ENCODE results near the gene RBP7. TPM values are rescaled to one million over a fixed set of nuclear protein-coding genes. Genes with fewer than 3 reads are reported as not detected.

RBP7 gene
- total RNA-seq, 1 experiment from 2014 or later = 8.1 TPM

DNA sequence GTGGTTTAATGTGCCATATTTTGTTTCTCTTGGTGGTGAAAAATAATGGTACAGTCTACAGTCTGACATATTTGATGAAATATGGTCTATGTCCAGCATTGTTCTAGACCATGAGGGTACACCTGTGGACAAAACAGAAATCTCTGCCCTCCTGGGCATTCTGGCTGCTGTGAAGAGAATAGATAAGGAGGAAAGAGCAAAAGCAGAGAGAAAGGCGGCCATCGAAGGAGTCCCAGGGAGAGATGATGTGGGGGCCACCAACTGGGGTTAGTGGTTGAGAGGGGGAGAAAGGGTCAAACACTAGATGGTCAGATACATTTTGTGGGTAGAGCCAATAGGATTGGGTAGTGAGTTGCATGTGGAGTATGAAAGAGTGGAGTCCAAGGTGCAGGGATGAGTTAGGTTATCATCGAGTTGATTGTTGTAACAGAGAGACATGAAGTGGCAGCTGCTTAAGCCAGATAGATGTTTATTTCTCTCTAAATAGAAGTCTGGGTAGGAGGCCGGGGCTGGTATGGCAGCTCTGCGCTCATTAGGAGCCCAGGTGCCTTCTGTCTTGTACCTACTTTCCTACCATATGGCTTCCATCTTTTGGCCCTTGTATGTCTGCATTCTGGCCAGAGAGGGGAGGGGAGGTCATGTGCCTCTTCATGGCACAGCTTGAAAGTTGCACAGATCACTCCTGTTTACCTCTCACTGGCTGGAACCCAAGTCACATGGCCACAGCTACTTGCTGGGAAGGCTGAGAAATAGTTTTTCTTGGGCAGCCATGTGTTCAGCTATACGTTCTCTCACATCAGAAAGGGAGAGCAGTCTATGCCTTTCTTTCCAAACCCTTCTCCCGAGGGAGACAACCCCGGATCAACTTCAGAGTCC, 48.7 kb downstream of the RBP7 start:
- no peaks in the 10 kb centered on the region for H3K9me3 ChIP-seq (replicated peaks)
- DNase-seq (ENCODE audit: low read depth in 1 of 2, low spot score in 2 of 2) = no peak
- H3K27ac ChIP-seq = no peak overlapping the region
- 0 out of 2 replicates have a peak, but pooled peaks cover 8% of the 10 kb centered on the region for H3K4me1 ChIP-seq (replicated peaks)
- H3K4me3 ChIP-seq = no peak overlapping the region
- H3K36me3 ChIP-seq = peaks cover 39% of the 10 kb centered on the region
- H3K27me3 ChIP-seq (replicated peaks) = no peaks in the 10 kb centered on the region

DNA sequence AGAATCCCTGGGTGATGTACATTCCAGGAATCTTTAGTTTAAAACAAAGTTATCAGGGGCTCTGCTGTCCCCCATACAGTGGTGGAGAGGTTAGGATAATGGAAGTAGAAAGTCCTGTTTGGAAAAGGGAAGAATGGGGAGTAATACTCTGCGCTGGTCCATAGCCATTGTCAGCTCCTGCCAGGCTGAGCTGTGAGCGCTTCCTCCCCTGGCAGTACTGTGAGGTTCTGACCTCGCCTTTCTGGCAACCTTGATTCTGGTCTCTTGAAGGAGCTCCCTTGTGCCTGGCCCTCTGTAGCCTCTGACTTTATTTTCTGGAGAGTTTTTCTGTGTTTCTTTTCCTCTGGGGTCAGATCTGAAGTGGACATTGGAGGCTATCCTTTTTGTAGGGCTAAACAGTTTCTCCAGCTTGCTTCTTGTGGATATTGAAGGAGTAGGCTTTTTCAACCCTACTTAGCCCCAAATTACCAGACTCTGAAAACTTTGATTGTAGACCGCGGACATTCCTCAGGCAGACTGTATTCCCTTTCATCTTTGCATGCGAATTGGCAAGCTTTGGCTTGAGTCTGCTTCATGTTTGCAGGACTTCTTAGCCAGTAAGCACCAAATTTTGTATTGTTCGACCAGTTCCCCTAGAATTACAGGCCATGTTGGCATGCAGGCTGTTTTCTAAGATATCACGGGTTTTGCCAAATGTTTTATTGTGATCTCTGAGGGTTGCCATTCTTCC, 49.5 kb downstream of the RBP7 start:
- Histone ChIP-seq H3K27ac (no peak overlapping the region), H3K9me3 (replicated peaks) (no peaks in the 10 kb centered on the region), H3K4me3 (no peak overlapping the region), H3K4me1 (replicated peaks) (0 out of 2 replicates have a peak, but pooled peaks cover 8% of the 10 kb centered on the region), H3K36me3 (peaks cover 43% of the 10 kb centered on the region), H3K27me3 (replicated peaks) (no peaks in the 10 kb centered on the region)
- DNase-seq (ENCODE audit: low read depth in 1 of 2, low spot score in 2 of 2) = no peak

DNA sequence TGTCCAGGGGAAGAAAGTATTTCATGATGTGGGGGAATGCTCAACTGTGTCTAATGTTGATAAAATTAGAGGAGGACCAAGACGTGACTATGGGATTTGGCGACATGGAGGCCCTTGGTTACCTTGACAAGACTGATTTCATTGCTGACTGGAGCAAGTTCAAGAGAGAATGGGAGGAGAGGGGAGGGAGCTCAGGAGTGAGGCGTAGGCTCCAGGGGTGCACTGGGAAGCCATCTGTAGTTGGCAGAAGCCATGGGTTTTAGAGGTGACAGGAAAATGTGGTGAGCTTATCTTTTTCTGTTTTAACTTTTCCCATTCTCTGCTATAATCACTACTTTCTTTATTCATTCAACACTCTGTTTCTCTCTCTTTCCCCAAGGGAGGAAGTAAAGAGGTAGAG, 51.6 kb downstream of the RBP7 start:
- Histone ChIP-seq H3K9me3 (replicated peaks) (no peaks in the 10 kb centered on the region), H3K4me3 (no peak overlapping the region), H3K27me3 (replicated peaks) (no peaks in the 10 kb centered on the region), H3K36me3 (peaks cover 34% of the 10 kb centered on the region), H3K4me1 (replicated peaks) (0 out of 2 replicates have a peak, but pooled peaks cover 8% of the 10 kb centered on the region), H3K27ac (no peak overlapping the region)
- no peak for DNase-seq (ENCODE audit: low read depth in 1 of 2, low spot score in 2 of 2)

DNA sequence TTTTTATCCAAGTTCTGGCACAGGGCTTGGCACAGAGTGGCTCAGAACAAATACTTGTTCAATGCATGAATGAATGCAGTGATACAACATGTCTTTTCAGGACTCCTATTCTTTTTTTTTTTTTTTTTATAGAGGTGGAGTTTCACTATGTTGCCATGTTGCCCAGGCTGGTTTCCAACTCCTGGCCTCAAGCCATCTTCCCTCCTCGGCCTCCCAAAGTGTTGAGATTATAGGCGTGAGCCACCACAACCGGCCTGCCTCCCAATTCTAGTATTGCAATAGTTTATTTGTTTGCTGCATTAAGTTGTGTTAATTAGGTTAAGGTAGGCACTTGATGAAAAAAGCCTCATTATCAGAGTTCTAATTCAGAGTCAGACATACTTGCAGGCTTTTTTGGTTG, 53.6 kb downstream of the RBP7 start:
- Histone ChIP-seq H3K36me3 (peaks cover 28% of the 10 kb centered on the region), H3K27me3 (replicated peaks) (no peaks in the 10 kb centered on the region), H3K4me1 (replicated peaks) (peaks cover 8% of the 10 kb centered on the region), H3K27ac (no peak overlapping the region), H3K9me3 (replicated peaks) (no peaks in the 10 kb centered on the region), H3K4me3 (no peak overlapping the region)
- no peak for DNase-seq (ENCODE audit: low read depth in 1 of 2, low spot score in 2 of 2)

DNA sequence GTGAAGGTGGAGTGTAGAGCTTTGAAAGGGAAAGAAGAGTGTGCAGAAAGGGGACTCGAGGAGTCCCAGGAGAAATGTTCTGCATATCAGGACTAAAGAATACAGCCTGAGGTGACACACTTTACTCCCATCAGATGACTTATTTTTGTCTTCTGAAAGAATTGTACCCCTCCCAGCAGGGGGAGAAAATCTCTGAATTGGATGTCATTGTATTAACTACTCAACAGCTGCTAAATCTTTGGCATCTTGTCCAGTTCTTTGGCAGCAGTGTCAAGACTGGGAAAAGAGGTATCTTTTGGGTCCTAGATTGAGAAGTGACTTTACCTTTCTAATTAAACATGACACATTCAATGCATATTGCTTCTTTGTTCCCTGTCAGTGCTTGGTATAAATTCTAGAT, 54.6 kb downstream of the RBP7 start:
- H3K4me3 ChIP-seq = no peak overlapping the region
- no peaks in the 10 kb centered on the region for H3K27me3 ChIP-seq (replicated peaks)
- H3K4me1 ChIP-seq (replicated peaks) = peaks cover 14% of the 10 kb centered on the region
- H3K9me3 ChIP-seq (replicated peaks) = no peaks in the 10 kb centered on the region
- no peak for DNase-seq (ENCODE audit: low read depth in 1 of 2, low spot score in 2 of 2)
- peaks cover 28% of the 10 kb centered on the region for H3K36me3 ChIP-seq
- no peak overlapping the region for H3K27ac ChIP-seq

DNA sequence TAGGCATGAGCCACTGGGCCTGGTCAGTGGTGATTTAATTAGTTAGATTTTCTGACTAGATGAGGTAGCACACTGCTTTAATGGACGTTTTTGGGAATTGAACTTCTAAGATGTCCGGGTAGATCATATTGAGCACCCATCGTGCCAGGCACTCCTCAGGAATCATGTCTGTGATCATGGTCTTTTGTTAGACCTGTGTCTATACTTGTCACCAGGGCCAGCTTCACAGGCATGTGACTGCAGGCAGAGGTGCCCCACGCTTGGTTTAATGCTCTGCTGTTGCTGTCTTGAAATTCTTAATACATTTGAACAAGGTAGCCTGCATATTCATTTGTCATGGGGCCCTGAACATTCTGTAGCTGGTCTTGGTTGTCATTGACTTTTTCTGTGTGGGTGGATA, 55.3 kb downstream of the RBP7 start:
- no peak for DNase-seq (ENCODE audit: low read depth in 1 of 2, low spot score in 2 of 2)
- H3K36me3 ChIP-seq = peaks cover 28% of the 10 kb centered on the region

GRCh38 chr1:10054465-10054864, 57.4 kb downstream of the RBP7 start:
- H3K9me3 ChIP-seq (replicated peaks) = no peaks in the 10 kb centered on the region
- DNase-seq (ENCODE audit: low read depth in 1 of 2, low spot score in 2 of 2) = no peak
- peaks cover 25% of the 10 kb centered on the region for H3K36me3 ChIP-seq
- H3K27ac ChIP-seq = no peak overlapping the region
- no peaks in the 10 kb centered on the region for H3K27me3 ChIP-seq (replicated peaks)
- H3K4me1 ChIP-seq (replicated peaks) = peaks cover 27% of the 10 kb centered on the region
- H3K4me3 ChIP-seq = no peak overlapping the region

More for the DNA sequence above, 55.3 kb downstream of the RBP7 start:
- Histone ChIP-seq H3K27me3 (replicated peaks) (no peaks in the 10 kb centered on the region), H3K9me3 (replicated peaks) (no peaks in the 10 kb centered on the region), H3K4me1 (replicated peaks) (peaks cover 21% of the 10 kb centered on the region), H3K27ac (no peak overlapping the region), H3K4me3 (no peak overlapping the region)

- Histone ChIP-seq H3K27ac (peak overlapping the region; percentile 82), H3K27me3 (replicated peaks) (no peaks in the 10 kb centered on the region), H3K9me3 (replicated peaks) (no peaks in the 10 kb centered on the region), H3K4me3 (no peak overlapping the region), H3K36me3 (peaks cover 13% of the 10 kb centered on the region), H3K4me1 (replicated peaks) (peaks cover 31% of the 10 kb centered on the region)
- no peak for DNase-seq (ENCODE audit: low read depth in 1 of 2, low spot score in 2 of 2)
These were observed 59.6 kb downstream of the RBP7 start for GRCh38 chr1:10056599-10056987.

DNA sequence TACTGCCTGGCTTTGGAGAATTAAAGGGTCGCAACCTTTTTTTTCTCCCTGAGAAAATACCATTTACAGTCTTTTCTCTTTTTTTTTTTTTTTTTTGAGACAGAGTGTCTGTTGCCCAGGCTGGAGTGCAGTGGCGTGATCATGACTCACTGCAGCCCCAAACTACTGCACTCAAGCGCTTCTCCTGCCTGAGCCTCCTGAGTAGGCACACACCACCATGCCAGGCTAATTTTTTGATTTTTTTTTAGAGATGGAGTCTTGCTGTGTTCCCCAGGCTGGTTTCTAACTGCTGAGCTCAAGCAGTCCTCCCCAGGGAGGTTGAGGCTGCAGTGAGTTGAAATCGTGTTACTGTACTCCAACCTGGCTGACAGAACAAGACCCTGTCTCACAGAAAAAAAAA, 60.3 kb downstream of the RBP7 start:
- DNase-seq (ENCODE audit: low read depth in 1 of 2, low spot score in 2 of 2) = peak; percentile 48 to 63
- Histone ChIP-seq H3K27me3 (replicated peaks) (no peaks in the 10 kb centered on the region), H3K4me1 (replicated peaks) (peaks cover 31% of the 10 kb centered on the region), H3K27ac (peak overlapping the region; percentile 39; the same call in 1 of the 2 replicates), H3K36me3 (peaks cover 10% of the 10 kb centered on the region), H3K9me3 (replicated peaks) (no peaks in the 10 kb centered on the region), H3K4me3 (no peak overlapping the region)

DNA sequence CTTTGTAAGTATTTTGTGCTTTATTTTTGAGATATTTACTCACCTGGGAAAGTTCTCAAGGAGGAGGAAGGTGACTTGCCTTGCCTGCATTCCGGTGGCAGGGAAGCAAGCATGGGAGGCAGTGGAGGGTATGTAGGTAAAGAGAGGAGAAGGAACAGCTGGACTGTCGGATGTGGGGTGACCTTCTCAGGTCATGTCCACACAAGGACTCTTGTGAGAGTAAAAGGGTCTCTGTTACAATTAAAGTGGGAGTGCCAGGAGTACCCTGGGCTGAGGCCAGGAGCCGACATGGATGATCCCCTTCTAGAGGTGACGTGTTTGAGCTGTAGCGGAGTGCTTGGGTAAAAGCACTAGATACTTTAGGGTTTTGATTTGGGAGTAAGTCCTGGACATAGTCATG, 60.8 kb downstream of the RBP7 start:
- H3K36me3 ChIP-seq = peaks cover 10% of the 10 kb centered on the region
- no peak overlapping the region for H3K27ac ChIP-seq
- no peak overlapping the region for H3K4me3 ChIP-seq
- no peak for DNase-seq (ENCODE audit: low read depth in 1 of 2, low spot score in 2 of 2)
- H3K27me3 ChIP-seq (replicated peaks) = no peaks in the 10 kb centered on the region
- H3K9me3 ChIP-seq (replicated peaks) = no peaks in the 10 kb centered on the region
- H3K4me1 ChIP-seq (replicated peaks) = peaks cover 31% of the 10 kb centered on the region

DNA sequence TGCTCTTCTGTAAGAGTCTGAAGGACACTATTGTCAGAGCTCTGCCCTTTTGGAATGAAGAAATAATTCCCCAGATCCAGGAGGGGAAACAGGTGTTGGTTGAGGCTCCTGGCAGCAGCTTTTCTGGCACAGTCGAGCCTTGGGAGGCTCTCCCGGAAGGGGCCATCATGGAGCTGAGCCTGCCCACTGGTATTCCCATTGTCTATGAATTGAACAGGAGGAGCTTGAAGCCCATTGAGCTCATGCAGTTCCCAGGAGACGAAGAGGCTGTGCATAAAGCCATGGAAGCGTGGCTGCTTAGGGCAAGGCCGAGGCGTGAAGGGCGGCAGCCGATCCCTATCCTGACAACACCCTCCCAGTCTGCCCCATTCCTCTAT, 62.3 kb downstream of the RBP7 start:
- Histone ChIP-seq H3K27ac (no peak overlapping the region), H3K4me3 (no peak overlapping the region), H3K4me1 (replicated peaks) (peaks cover 31% of the 10 kb centered on the region), H3K36me3 (peaks cover 10% of the 10 kb centered on the region), H3K9me3 (replicated peaks) (no peaks in the 10 kb centered on the region), H3K27me3 (replicated peaks) (no peaks in the 10 kb centered on the region)
- DNase-seq (ENCODE audit: low read depth in 1 of 2, low spot score in 2 of 2) = no peak

DNA sequence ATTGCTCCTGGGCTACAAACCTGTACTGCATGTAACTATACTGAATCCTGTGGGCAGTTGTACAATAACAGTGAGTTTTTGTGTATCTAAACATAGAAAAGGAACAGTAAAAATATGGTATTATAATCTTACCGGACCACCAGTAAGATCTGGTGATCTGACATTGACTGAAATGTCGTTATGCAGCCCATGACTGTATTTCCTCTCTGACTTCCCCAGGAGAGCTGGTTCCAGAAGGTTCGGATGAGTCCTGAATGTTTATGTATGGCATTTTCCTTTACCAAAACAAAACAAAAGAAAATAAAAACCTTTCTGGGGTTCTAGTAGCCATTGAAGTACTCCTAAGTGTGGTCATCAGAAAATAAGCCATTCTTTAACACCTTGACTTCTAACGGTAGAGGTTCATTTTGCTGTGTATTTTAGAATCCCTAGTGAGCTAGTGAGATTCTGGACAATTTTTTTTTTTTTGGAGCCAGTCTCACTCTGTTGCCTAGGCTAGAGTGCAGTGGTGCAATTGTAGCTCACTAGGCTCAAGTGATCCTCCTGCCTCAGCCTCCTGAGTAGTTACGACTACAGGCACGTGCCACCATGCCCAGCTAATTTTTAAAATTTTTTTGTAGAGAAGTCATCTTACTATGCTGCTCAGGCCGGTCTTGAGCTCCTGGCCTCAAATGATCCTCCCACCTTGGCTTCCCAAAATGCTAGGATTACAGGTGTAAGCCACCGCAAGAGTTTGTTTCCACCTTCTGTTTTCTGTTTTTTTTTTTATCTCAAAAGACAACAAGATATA, 63.5 kb downstream of the RBP7 start:
- H3K27ac ChIP-seq = no peak overlapping the region
- no peaks in the 10 kb centered on the region for H3K27me3 ChIP-seq (replicated peaks)
- no peak for DNase-seq (ENCODE audit: low read depth in 1 of 2, low spot score in 2 of 2)
- peaks cover 37% of the 10 kb centered on the region for H3K4me1 ChIP-seq (replicated peaks)
- H3K9me3 ChIP-seq (replicated peaks) = no peaks in the 10 kb centered on the region
- H3K4me3 ChIP-seq = no peak overlapping the region
- peaks cover 10% of the 10 kb centered on the region for H3K36me3 ChIP-seq

GRCh38 chr1:10061276-10061675, 64.2 kb downstream of the RBP7 start:
- H3K4me1 ChIP-seq (replicated peaks) = peaks cover 36% of the 10 kb centered on the region
- no peak for DNase-seq (ENCODE audit: low read depth in 1 of 2, low spot score in 2 of 2)
- H3K27ac ChIP-seq = no peak overlapping the region
- H3K4me3 ChIP-seq = no peak overlapping the region
- H3K36me3 ChIP-seq = peaks cover 10% of the 10 kb centered on the region
- no peaks in the 10 kb centered on the region for H3K27me3 ChIP-seq (replicated peaks)
- H3K9me3 ChIP-seq (replicated peaks) = no peaks in the 10 kb centered on the region
